ENCODE measurements around the gene PDE4D.
"Not testable (repeated sequence)": the region's sequence is repeated elsewhere in the genome, so short reads cannot be mapped to it uniquely, and the experiment has no call there.

The PDE4D gene

GRCh38 chr5:59061377-59061776 is 832.1 kb downstream of the PDE4D start:
- no peaks in the 10 kb centered on the region for H3K27me3 ChIP-seq (ENCODE audit: control insufficient read depth in 3 of 3, insufficient read depth in 3 of 3, low read depth in 1 of 3, low read length in 3 of 3)
- H3K14ac ChIP-seq (ENCODE audit: low read length) = no peak overlapping the region
- H2BK15ac ChIP-seq (ENCODE audit: low read length) = no peak overlapping the region
- H2AK5ac ChIP-seq (ENCODE audit: low read depth, low read length) = no peak overlapping the region
- WGBS, 2 donors (ENCODE audit: extremely low coverage in 2 of 2, insufficient read length in 2 of 2, insufficient replicate concordance in 1 of 2) = no CpG with 5 or more reads among the region's 5 CpGs
- H4K8ac ChIP-seq (ENCODE audit: low read depth, low read length) = no peak overlapping the region
- no peak overlapping the region for H3K23ac ChIP-seq (ENCODE audit: low read depth, low read length, poor library complexity)
- no peak overlapping the region for H2BK5ac ChIP-seq (ENCODE audit: low read length)
- no peak overlapping the region for H3K27ac ChIP-seq (replicated peaks; ENCODE audit: low read length)
- no peaks in the 10 kb centered on the region for H3K4me1 ChIP-seq (ENCODE audit: control insufficient read depth in 2 of 2, insufficient read depth in 1 of 2, low read depth in 1 of 2, low read length in 2 of 2)
- H2BK12ac ChIP-seq (ENCODE audit: low read length) = no peak overlapping the region
- no peaks in the 10 kb centered on the region for H3K36me3 ChIP-seq (replicated peaks in 1 of 2; ENCODE audit: control insufficient read depth in 2 of 2, insufficient read depth in 2 of 2, low read length in 2 of 2)
- H2BK120ac ChIP-seq (ENCODE audit: low read depth, low read length) = no peak overlapping the region
- H4K91ac ChIP-seq (ENCODE audit: low read depth, low read length, poor library complexity) = no peak overlapping the region
- DNase-seq (ENCODE audit: low spot score) = no peak
- H3K4me2 ChIP-seq (ENCODE audit: insufficient read depth, low read length, poor library complexity, severe bottlenecking) = no peak overlapping the region
- no peak overlapping the region for H3K9ac ChIP-seq (ENCODE audit: low read depth, low read length, poor library complexity)
- no peak overlapping the region for H3K4ac ChIP-seq (ENCODE audit: low read length)
- H3K4me3 ChIP-seq (ENCODE audit: low read length in 2 of 2) = no peak overlapping the region
- H3K18ac ChIP-seq (ENCODE audit: low read length) = no peak overlapping the region
- no peaks in the 10 kb centered on the region for H3K79me1 ChIP-seq (ENCODE audit: low read depth, low read length)
- H2AFZ ChIP-seq (ENCODE audit: low read length) = no peak overlapping the region
- H3K9me3 ChIP-seq (replicated peaks in 1 of 2; ENCODE audit: control insufficient read depth in 2 of 2, insufficient read depth in 1 of 2, low read depth in 1 of 2, low read length in 2 of 2) = no peaks in the 10 kb centered on the region

DNA sequence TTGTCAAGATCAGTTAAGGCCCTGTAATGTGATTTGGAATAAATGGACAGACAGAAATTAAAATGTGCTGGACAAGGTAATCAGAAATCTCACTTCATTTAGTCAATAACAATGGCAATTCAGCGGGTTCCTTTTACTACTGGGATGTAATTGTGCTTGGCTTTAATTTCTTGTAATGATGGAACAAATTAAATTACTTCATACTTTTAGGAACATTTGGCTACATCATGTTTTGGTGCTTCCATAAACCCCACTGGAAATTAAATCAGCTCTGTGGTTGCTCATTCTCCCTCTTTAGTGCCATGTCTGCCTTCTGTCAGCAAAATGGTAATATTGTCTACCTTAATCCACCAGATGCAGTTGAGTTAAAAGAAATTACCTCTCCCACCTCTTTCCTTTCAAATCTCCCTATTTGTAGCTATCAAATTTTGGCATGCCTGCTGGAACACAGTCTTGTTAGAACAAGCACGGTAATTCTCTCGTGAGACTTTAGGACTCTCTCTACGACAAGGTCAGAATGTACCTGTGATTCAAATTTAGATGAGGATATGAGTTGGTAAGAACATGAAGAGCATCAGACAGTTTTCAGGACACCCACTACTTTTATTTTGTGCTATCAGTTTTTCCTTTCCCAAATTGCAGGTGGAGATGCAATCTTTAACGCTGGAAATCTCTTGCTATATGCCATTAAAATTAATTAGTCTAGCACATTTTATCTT is 834.4 kb downstream of the PDE4D start:
- Histone ChIP-seq H4K8ac (ENCODE audit: low read depth, low read length) (no peak overlapping the region), H2AK5ac (ENCODE audit: low read depth, low read length) (no peak overlapping the region), H2BK15ac (ENCODE audit: low read length) (no peak overlapping the region), H3K4me2 (ENCODE audit: insufficient read depth, low read length, poor library complexity, severe bottlenecking) (no peak overlapping the region), H3K4me3 (ENCODE audit: low read length in 2 of 2) (no peak overlapping the region), H3K27me3 (ENCODE audit: control insufficient read depth in 3 of 3, insufficient read depth in 3 of 3, low read depth in 1 of 3, low read length in 3 of 3) (no peaks in the 10 kb centered on the region), H2AFZ (ENCODE audit: low read length) (no peak overlapping the region), H3K23ac (ENCODE audit: low read depth, low read length, poor library complexity) (no peak overlapping the region), H3K4ac (ENCODE audit: low read length) (no peak overlapping the region), H3K79me1 (ENCODE audit: low read depth, low read length) (no peaks in the 10 kb centered on the region), H2BK12ac (ENCODE audit: low read length) (no peak overlapping the region), H3K27ac (replicated peaks; ENCODE audit: low read length) (no peak overlapping the region), H3K14ac (ENCODE audit: low read length) (no peak overlapping the region), H3K18ac (ENCODE audit: low read length) (no peak overlapping the region), H3K9ac (ENCODE audit: low read depth, low read length, poor library complexity) (no peak overlapping the region), H4K91ac (ENCODE audit: low read depth, low read length, poor library complexity) (no peak overlapping the region), H2BK120ac (ENCODE audit: low read depth, low read length) (no peak overlapping the region), H3K9me3 (replicated peaks in 1 of 2; ENCODE audit: control insufficient read depth in 2 of 2, insufficient read depth in 1 of 2, low read depth in 1 of 2, low read length in 2 of 2) (no peaks in the 10 kb centered on the region), H3K4me1 (ENCODE audit: control insufficient read depth in 2 of 2, insufficient read depth in 1 of 2, low read depth in 1 of 2, low read length in 2 of 2) (peaks cover 0 to 3% of the 10 kb centered on the region in 2 donors), H3K36me3 (replicated peaks in 1 of 2; ENCODE audit: control insufficient read depth in 2 of 2, insufficient read depth in 2 of 2, low read length in 2 of 2) (no peaks in the 10 kb centered on the region), H2BK5ac (ENCODE audit: low read length) (no peak overlapping the region)
- no peak for DNase-seq (ENCODE audit: low spot score)
- no CpG with 5 or more reads among the region's 5 CpGs for WGBS, 2 donors (ENCODE audit: extremely low coverage in 2 of 2, insufficient read length in 2 of 2, insufficient replicate concordance in 1 of 2)

DNA sequence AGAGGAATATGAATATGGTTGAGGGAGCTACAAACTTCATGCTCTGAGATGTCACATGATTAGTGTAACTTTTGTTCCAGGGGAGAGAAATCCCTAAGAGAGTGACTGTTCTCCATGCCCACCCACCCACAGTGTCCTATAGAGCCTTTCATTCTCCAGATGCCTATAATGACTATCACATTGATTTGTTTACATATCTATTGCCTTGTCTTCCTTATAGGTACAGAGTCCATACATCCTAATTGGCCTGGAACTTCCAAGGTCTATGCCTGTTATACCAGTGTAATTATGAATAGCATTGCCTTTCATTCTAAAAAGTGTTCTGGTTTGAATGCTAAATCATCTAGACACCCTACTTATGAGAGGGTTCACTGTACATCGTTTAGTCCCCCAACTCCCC is 835.3 kb downstream of the PDE4D start:
- Histone ChIP-seq H3K27ac (replicated peaks; ENCODE audit: low read length) (no peak overlapping the region), H4K8ac (ENCODE audit: low read depth, low read length) (no peak overlapping the region), H3K4me1 (ENCODE audit: control insufficient read depth in 2 of 2, insufficient read depth in 1 of 2, low read depth in 1 of 2, low read length in 2 of 2) (peaks cover 0 to 3% of the 10 kb centered on the region in 2 donors), H3K79me1 (ENCODE audit: low read depth, low read length) (no peaks in the 10 kb centered on the region), H4K91ac (ENCODE audit: low read depth, low read length, poor library complexity) (no peak overlapping the region), H3K4me3 (ENCODE audit: low read length in 2 of 2) (no peak overlapping the region), H2BK120ac (ENCODE audit: low read depth, low read length) (no peak overlapping the region), H2BK12ac (ENCODE audit: low read length) (no peak overlapping the region), H3K9me3 (replicated peaks in 1 of 2; ENCODE audit: control insufficient read depth in 2 of 2, insufficient read depth in 1 of 2, low read depth in 1 of 2, low read length in 2 of 2) (no peaks in the 10 kb centered on the region), H3K27me3 (ENCODE audit: control insufficient read depth in 3 of 3, insufficient read depth in 3 of 3, low read depth in 1 of 3, low read length in 3 of 3) (no peaks in the 10 kb centered on the region), H2BK15ac (ENCODE audit: low read length) (no peak overlapping the region), H3K4me2 (ENCODE audit: insufficient read depth, low read length, poor library complexity, severe bottlenecking) (no peak overlapping the region), H3K9ac (ENCODE audit: low read depth, low read length, poor library complexity) (no peak overlapping the region), H3K4ac (ENCODE audit: low read length) (no peak overlapping the region), H2BK5ac (ENCODE audit: low read length) (no peak overlapping the region), H2AFZ (ENCODE audit: low read length) (no peak overlapping the region), H3K18ac (ENCODE audit: low read length) (no peak overlapping the region), H3K36me3 (replicated peaks in 1 of 2; ENCODE audit: control insufficient read depth in 2 of 2, insufficient read depth in 2 of 2, low read length in 2 of 2) (no peaks in the 10 kb centered on the region), H2AK5ac (ENCODE audit: low read depth, low read length) (no peak overlapping the region), H3K14ac (ENCODE audit: low read length) (no peak overlapping the region), H3K23ac (ENCODE audit: low read depth, low read length, poor library complexity) (no peak overlapping the region)
- no CpG with 5 or more reads among the region's 1 CpG for WGBS, 2 donors (ENCODE audit: extremely low coverage in 2 of 2, insufficient read length in 2 of 2, insufficient replicate concordance in 1 of 2)
- DNase-seq (ENCODE audit: low spot score) = no peak

DNA sequence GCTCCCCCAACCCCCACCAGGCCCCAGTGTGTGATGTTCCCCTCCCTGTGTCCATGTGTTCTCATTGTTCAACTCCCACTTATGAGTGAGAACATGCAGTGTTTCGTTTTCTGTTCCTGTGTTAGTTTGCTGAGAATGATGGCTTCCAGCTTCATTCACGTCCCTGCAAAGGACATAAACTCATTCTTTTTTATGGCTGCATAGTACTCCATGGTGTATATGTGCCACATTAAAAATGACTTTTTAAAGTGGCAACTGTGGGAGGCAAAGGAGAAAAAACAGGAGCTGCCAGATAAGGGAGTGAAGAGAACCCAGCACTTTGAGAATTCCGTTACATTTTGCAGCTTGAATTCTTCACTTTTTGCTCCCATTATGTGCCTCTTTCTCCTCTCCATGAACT is 836.9 kb downstream of the PDE4D start:
- DNase-seq (ENCODE audit: low spot score); H2BK5ac ChIP-seq (ENCODE audit: low read length); H2BK120ac ChIP-seq (ENCODE audit: low read depth, low read length); H2BK15ac ChIP-seq (ENCODE audit: low read length); H3K4ac ChIP-seq (ENCODE audit: low read length); H3K9ac ChIP-seq (ENCODE audit: low read depth, low read length, poor library complexity); H3K23ac ChIP-seq (ENCODE audit: low read depth, low read length, poor library complexity); H3K14ac ChIP-seq (ENCODE audit: low read length); H3K27ac ChIP-seq (replicated peaks; ENCODE audit: low read length); H3K36me3 ChIP-seq (replicated peaks in 1 of 2; ENCODE audit: control insufficient read depth in 2 of 2, insufficient read depth in 2 of 2, low read length in 2 of 2); H3K4me1 ChIP-seq (ENCODE audit: control insufficient read depth in 2 of 2, insufficient read depth in 1 of 2, low read depth in 1 of 2, low read length in 2 of 2); H3K27me3 ChIP-seq (ENCODE audit: control insufficient read depth in 3 of 3, insufficient read depth in 3 of 3, low read depth in 1 of 3, low read length in 3 of 3); H3K4me2 ChIP-seq (ENCODE audit: insufficient read depth, low read length, poor library complexity, severe bottlenecking); H2AK5ac ChIP-seq (ENCODE audit: low read depth, low read length); H2BK12ac ChIP-seq (ENCODE audit: low read length); H2AFZ ChIP-seq (ENCODE audit: low read length); H4K91ac ChIP-seq (ENCODE audit: low read depth, low read length, poor library complexity); H3K4me3 ChIP-seq (ENCODE audit: low read length in 2 of 2); H3K9me3 ChIP-seq (replicated peaks in 1 of 2; ENCODE audit: control insufficient read depth in 2 of 2, insufficient read depth in 1 of 2, low read depth in 1 of 2, low read length in 2 of 2); H3K79me1 ChIP-seq (ENCODE audit: low read depth, low read length); H3K18ac ChIP-seq (ENCODE audit: low read length); H4K8ac ChIP-seq (ENCODE audit: low read depth, low read length): not testable (repeated sequence)
- no CpG with 5 or more reads among the region's 3 CpGs for WGBS, 2 donors (ENCODE audit: extremely low coverage in 2 of 2, insufficient read length in 2 of 2, insufficient replicate concordance in 1 of 2)
